ENCODE results near the gene NLRP11.
"Not testable (repeated sequence)": the region's sequence is repeated elsewhere in the genome, so short reads cannot be mapped to it uniquely, and the experiment has no call there.

NLRP11 gene

GRCh38 chr19:55777528-55777927 lies 54.3 kb downstream of the NLRP11 start:
- no peak overlapping the region for H3K9ac ChIP-seq (ENCODE audit: low read depth, low read length)
- H3K4me1 ChIP-seq (ENCODE audit: control insufficient read depth, insufficient read depth, low read length): no peaks in the 10 kb centered on the region
- no peak overlapping the region for H3K4me3 ChIP-seq (ENCODE audit: low read depth, low read length)
- H3K27me3 ChIP-seq (ENCODE audit: control insufficient read depth, insufficient read depth, low read length): no peaks in the 10 kb centered on the region
- no peaks in the 10 kb centered on the region for H3K36me3 ChIP-seq (ENCODE audit: control insufficient read depth, insufficient read depth, low read length)
- H3K9me3 ChIP-seq (ENCODE audit: control insufficient read depth, insufficient read depth, low read length): peaks cover 12% of the 10 kb centered on the region

- not testable (repeated sequence) for H3K9ac ChIP-seq (ENCODE audit: low read depth, low read length); H3K4me1 ChIP-seq (ENCODE audit: control insufficient read depth, insufficient read depth, low read length); H3K36me3 ChIP-seq (ENCODE audit: control insufficient read depth, insufficient read depth, low read length); H3K27me3 ChIP-seq (ENCODE audit: control insufficient read depth, insufficient read depth, low read length); H3K4me3 ChIP-seq (ENCODE audit: low read depth, low read length); H3K9me3 ChIP-seq (ENCODE audit: control insufficient read depth, insufficient read depth, low read length)
Measured at GRCh38 chr19:55769632-55770031, 62.2 kb downstream of the NLRP11 start.

- H3K9ac ChIP-seq (ENCODE audit: low read depth, low read length); H3K27me3 ChIP-seq (ENCODE audit: control insufficient read depth, insufficient read depth, low read length); H3K4me1 ChIP-seq (ENCODE audit: control insufficient read depth, insufficient read depth, low read length); H3K36me3 ChIP-seq (ENCODE audit: control insufficient read depth, insufficient read depth, low read length); H3K4me3 ChIP-seq (ENCODE audit: low read depth, low read length); H3K9me3 ChIP-seq (ENCODE audit: control insufficient read depth, insufficient read depth, low read length): not testable (repeated sequence)
Measured at GRCh38 chr19:55768818-55769217, 63.0 kb downstream of the NLRP11 start, which contains the start of gene RFPL4AL1. Gene RFPL4AL1 (plus strand): TSS chr19:55769118. CDS start chr19:55771805, 2,687 bp downstream.

GRCh38 chr19:55766466-55766865 lies 65.3 kb downstream of the NLRP11 start:
- no peaks in the 10 kb centered on the region for H3K4me1 ChIP-seq (ENCODE audit: control insufficient read depth, insufficient read depth, low read length)
- no peaks in the 10 kb centered on the region for H3K27me3 ChIP-seq (ENCODE audit: control insufficient read depth, insufficient read depth, low read length)
- no peak overlapping the region for H3K4me3 ChIP-seq (ENCODE audit: low read depth, low read length)
- H3K36me3 ChIP-seq (ENCODE audit: control insufficient read depth, insufficient read depth, low read length): no peaks in the 10 kb centered on the region
- peaks cover 8% of the 10 kb centered on the region for H3K9me3 ChIP-seq (ENCODE audit: control insufficient read depth, insufficient read depth, low read length)
- H3K9ac ChIP-seq (ENCODE audit: low read depth, low read length): no peak overlapping the region

- not testable (repeated sequence) for H3K4me3 ChIP-seq (ENCODE audit: low read depth, low read length); H3K9ac ChIP-seq (ENCODE audit: low read depth, low read length); H3K9me3 ChIP-seq (ENCODE audit: control insufficient read depth, insufficient read depth, low read length); H3K27me3 ChIP-seq (ENCODE audit: control insufficient read depth, insufficient read depth, low read length); H3K36me3 ChIP-seq (ENCODE audit: control insufficient read depth, insufficient read depth, low read length); H3K4me1 ChIP-seq (ENCODE audit: control insufficient read depth, insufficient read depth, low read length)
Measured at GRCh38 chr19:55758797-55759196, 73.0 kb downstream of the NLRP11 start, which contains the start of gene RFPL4A. Gene RFPL4A (plus strand): TSS chr19:55759097. CDS start chr19:55761801, 2,704 bp downstream.

- not testable (repeated sequence) for H3K4me3 ChIP-seq (ENCODE audit: low read depth, low read length); H3K36me3 ChIP-seq (ENCODE audit: control insufficient read depth, insufficient read depth, low read length); H3K4me1 ChIP-seq (ENCODE audit: control insufficient read depth, insufficient read depth, low read length); H3K27me3 ChIP-seq (ENCODE audit: control insufficient read depth, insufficient read depth, low read length); H3K9ac ChIP-seq (ENCODE audit: low read depth, low read length); H3K9me3 ChIP-seq (ENCODE audit: control insufficient read depth, insufficient read depth, low read length)
Measured at GRCh38 chr19:55756808-55757207, 75.0 kb downstream of the NLRP11 start.

GRCh38 chr19:55753401-55753800 lies 78.4 kb downstream of the NLRP11 start:
- Histone ChIP-seq H3K4me3 (ENCODE audit: low read depth, low read length) (no peak overlapping the region), H3K4me1 (ENCODE audit: control insufficient read depth, insufficient read depth, low read length) (no peaks in the 10 kb centered on the region), H3K27me3 (ENCODE audit: control insufficient read depth, insufficient read depth, low read length) (no peaks in the 10 kb centered on the region), H3K9ac (ENCODE audit: low read depth, low read length) (no peak overlapping the region), H3K36me3 (ENCODE audit: control insufficient read depth, insufficient read depth, low read length) (no peaks in the 10 kb centered on the region), H3K9me3 (ENCODE audit: control insufficient read depth, insufficient read depth, low read length) (peaks cover 8% of the 10 kb centered on the region)

- no peaks in the 10 kb centered on the region for H3K4me1 ChIP-seq (ENCODE audit: control insufficient read depth, insufficient read depth, low read length)
- no peak overlapping the region for H3K4me3 ChIP-seq (ENCODE audit: low read depth, low read length)
- H3K27me3 ChIP-seq (ENCODE audit: control insufficient read depth, insufficient read depth, low read length): no peaks in the 10 kb centered on the region
- H3K9me3 ChIP-seq (ENCODE audit: control insufficient read depth, insufficient read depth, low read length): peaks cover 9% of the 10 kb centered on the region
- H3K36me3 ChIP-seq (ENCODE audit: control insufficient read depth, insufficient read depth, low read length): no peaks in the 10 kb centered on the region
- H3K9ac ChIP-seq (ENCODE audit: low read depth, low read length): no peak overlapping the region
Measured at GRCh38 chr19:55750715-55751114, 81.1 kb downstream of the NLRP11 start.

GRCh38 chr19:55738302-55738701 lies 93.5 kb downstream of the NLRP11 start, which contains the start of gene NLRP9:
Gene NLRP9 (minus strand): TSS chr19:55738402. CDS start chr19:55738374, 28 bp downstream.
- no peaks in the 10 kb centered on the region for H3K36me3 ChIP-seq (ENCODE audit: control insufficient read depth, insufficient read depth, low read length)
- no peak within 1 kb of the TSS for H3K4me3 ChIP-seq (ENCODE audit: low read depth, low read length)
- H3K4me1 ChIP-seq (ENCODE audit: control insufficient read depth, insufficient read depth, low read length): no peaks in the 10 kb centered on the region
- H3K9me3 ChIP-seq (ENCODE audit: control insufficient read depth, insufficient read depth, low read length): peaks cover 7% of the 10 kb centered on the region
- no peaks in the 10 kb centered on the region for H3K27me3 ChIP-seq (ENCODE audit: control insufficient read depth, insufficient read depth, low read length)
- no peak within 1 kb of the TSS for H3K9ac ChIP-seq (ENCODE audit: low read depth, low read length)

Data from iPS-15b (cell line).